Stimulated activated CD8-positive, alpha-beta memory T cell treated with anti-CD3 and anti-CD28 coated beads, Interleukin-4, amount 100 ng/mL, for 24 hours (primary cell): ENCODE measurements around the gene LMTK3.
"Not testable (repeated sequence)": the region's sequence is repeated elsewhere in the genome, so short reads cannot be mapped to it uniquely, and the experiment has no call there.

Source experiments
- DNase-seq: peaks from one replicate; pipeline ENCODE4 v3.0.0-alpha.2; 2020; ENCODE audit warnings: low read depth

Gene LMTK3

GRCh38 chr19:48506138-48506733, 5.4 kb downstream of the LMTK3 start:
- DNase-seq = no peak

- DNase-seq = peak; percentile 45
Observed at GRCh38 chr19:48502350-48503018, 9.2 kb downstream of the LMTK3 start.

- DNase-seq = no peak
Observed at GRCh38 chr19:48501494-48502349, 9.9 kb downstream of the LMTK3 start.

DNA sequence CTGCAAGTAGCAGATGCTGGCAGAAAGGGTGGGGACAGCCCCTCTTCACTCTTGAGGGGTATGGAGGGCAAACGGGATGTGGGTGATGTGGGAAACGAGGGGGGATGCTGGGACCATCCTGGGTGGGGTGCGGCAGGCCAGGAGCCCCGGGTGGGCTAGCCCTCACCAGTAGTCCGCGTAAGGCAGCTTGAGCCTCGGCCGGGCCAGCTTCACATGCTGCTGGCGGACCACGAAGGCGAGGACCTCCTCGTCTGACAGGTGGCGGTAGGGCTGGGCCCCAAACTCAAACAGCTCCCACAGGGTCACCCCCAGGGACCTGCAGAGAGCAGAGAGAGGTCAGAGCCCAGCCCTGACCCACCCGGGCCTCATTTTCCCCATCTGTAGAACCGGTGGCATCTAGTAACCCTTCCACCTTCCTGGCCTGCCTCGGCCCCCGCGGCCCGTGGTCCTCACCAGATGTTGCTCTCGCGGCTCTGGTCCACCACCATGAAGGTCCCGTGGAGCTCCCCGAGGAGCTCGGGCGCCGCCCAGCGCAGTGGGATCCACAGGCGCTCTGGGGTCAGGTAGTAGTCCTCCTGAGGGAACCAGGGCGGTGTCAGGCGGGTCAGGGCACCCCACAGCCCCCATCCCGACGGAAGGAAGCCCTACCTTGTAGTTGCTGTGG, 10.7 kb downstream of the LMTK3 start:
- DNase-seq = no peak

DNA sequence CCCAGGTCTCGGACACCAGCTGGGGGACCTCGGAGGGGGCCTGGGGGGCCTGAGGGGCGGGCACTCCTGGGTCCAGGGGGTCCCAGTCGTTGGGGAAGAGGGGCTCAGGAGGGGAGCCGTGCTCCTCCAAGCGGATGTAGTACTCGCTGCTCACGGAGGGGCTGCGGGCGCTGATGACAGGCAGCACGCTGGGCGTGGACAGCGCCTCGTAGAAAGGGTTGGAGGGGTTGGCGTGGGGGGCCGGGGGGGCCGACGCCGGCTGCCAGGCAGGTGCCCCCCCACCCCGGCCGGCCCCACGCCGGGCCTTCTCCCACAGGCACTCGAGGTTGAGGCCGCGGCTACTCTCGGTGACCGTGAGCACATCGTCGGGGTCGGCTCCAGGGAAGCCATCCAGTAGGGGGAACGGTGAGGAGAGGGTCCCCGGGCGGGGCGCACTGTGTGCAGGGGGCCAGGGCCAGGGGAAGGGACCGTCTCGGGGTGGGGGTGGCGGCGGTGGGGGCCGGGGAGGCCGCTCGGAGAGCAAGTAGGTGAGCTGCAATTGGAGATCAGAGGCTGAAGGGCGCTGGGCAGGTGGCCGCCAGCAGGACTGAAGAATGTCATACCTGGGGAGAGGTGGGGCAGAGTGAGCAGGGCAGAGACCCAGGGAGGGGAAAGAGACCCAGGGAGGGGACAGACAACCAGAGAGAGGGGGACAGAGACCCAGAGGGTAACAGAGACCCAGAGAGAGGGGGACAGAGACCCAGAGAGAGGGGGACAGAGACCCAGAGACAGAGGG, 12.1 kb downstream of the LMTK3 start:
- DNase-seq = no peak

GRCh38 chr19:48498595-48499311, 12.9 kb downstream of the LMTK3 start:
- DNase-seq = no peak

- no peak for DNase-seq
Observed at GRCh38 chr19:48497728-48498594, 13.7 kb downstream of the LMTK3 start.

- DNase-seq = no peak
Observed at GRCh38 chr19:48496959-48497727, 14.5 kb downstream of the LMTK3 start.

- no peak for DNase-seq
Observed at GRCh38 chr19:48495396-48495795, 16.2 kb downstream of the LMTK3 start.

GRCh38 chr19:48493718-48494401, 17.8 kb downstream of the LMTK3 start:
- DNase-seq = no peak

DNA sequence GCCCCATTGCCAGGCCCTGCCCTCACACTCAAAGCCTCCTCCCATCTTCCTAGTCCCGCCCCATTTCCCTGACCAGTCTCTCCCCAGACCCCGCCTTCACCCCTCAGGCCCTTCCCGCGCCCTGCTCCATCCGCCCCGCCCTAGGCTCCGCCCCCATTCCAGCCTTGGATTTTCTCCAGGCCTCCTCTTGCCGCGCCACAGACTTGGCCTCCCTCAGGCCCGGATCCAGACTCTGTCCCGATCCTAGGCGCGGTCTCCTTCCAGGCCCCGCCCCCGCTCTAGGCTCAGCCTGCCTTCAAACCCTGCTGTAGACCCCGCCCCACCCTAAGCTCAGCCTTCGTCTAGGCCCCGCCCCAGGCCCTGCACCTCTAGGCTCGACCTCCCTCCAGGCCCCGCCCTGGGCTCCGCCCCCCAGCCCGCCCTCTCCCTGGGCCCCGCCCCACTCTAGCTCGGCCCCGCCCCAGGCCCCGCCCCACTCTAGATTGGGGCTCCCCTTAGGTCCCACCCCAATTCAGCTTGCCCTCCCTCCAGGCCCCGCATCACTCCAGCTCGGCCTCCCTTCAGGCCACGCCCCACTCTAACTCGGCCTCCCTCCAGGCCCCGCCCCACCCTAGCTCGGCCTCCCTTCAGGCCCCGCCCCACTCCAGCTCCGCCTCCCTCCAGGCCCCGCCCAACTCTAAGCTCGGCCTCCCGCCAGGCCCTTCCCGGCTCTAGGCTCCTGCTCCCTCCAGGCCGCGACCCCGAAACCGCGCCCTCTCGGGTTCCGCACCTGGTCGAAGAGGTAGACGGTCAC, 18.5 kb downstream of the LMTK3 start:
- peak; percentile 61 for DNase-seq

DNA sequence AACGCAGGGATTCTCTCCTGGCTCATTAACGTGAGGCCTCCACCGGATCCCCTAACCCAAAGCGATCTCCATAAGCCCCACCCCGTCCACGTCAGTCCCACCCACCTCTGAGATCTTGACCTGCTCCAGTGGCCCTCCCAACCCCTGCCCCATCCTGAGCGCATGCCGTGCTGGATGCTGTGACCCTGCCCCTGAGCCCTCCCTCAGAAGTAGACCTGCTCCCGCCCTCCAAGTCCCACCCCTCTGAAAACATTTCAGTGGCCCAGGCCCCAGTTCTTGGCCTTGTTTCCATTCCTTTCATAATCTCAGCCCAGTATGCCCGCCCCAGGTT, 19.9 kb downstream of the LMTK3 start:
- no peak for DNase-seq

- peak; percentile 31 for DNase-seq
Observed at GRCh38 chr19:48490981-48491792, 20.4 kb downstream of the LMTK3 start.

- peak; percentile 73 for DNase-seq
Observed at GRCh38 chr19:48489608-48490216, 21.9 kb downstream of the LMTK3 start.

DNA sequence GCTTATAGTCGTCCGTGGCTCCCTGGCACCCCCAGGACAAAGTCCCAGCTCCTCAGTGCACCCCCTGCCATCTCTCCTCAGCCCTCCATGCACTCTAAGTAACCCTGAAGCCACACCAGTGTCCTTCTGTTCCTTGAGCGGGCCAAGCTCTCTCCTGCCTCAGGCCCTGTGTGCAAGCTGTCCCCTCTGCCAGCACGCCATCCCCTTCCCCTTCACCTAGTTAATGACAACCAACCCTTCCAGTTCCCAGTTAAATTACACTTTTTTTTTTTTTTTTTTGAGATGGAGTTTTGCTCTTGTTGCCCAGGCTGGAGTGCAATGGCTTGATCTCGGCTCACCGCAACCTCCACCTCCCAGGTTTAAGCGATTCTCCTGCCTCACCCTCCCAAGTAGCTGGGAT, 23.2 kb downstream of the LMTK3 start:
- not testable (repeated sequence) for DNase-seq

GRCh38 chr19:48487948-48488347, 23.7 kb downstream of the LMTK3 start:
- no peak for DNase-seq

- DNase-seq = no peak
Observed at GRCh38 chr19:48487544-48487943, 24.1 kb downstream of the LMTK3 start.
